Nephron (organoid): ENCODE results near the gene CUX1.
"Not testable (repeated sequence)": the region's sequence is repeated elsewhere in the genome, so short reads cannot be mapped to it uniquely, and the experiment has no call there.

Experiments
- H3K27ac Mint-ChIP-seq, 3 experiments: 2 replicates each; pipeline ENCODE4 v1.8.0; 2020; ENCODE audit warnings: mixed read lengths in 3 of 3, mild to moderate bottlenecking in 2 of 3, moderate library complexity in 1 of 3
- H3K27me3 Mint-ChIP-seq: 2 replicates; pipeline ENCODE4 v1.8.0; 2021; ENCODE audit warnings: low read depth, mild to moderate bottlenecking, moderate library complexity, mixed read lengths
- H3K36me3 Mint-ChIP-seq: 2 replicates; pipeline ENCODE4 v1.8.0; 2020; ENCODE audit warnings: low read depth, mixed read lengths
- H3K4me1 Mint-ChIP-seq: 2 replicates; pipeline ENCODE4 v1.8.0; 2020; ENCODE audit warnings: mixed read lengths
- H3K4me3 Mint-ChIP-seq, 3 experiments: 2 replicates each; pipeline ENCODE4 v1.8.0; 2020; ENCODE audit warnings: mild to moderate bottlenecking in 3 of 3, mixed read lengths in 3 of 3, moderate library complexity in 2 of 3
- H3K9me3 Mint-ChIP-seq: 2 replicates; pipeline ENCODE4 v1.8.0; 2020; ENCODE audit warnings: mixed read lengths
- TF ChIP-seq, protein P1 (sequence below), 3 experiments: fragments of 200-600 bp; sonication (generic); IDR thresholded peaks; one replicate each; pipeline ENCODE4 v1.5.0; 2021; ENCODE audit warnings: antibody characterized with exemption in 3 of 3; ENCODE audit not compliant: unreplicated experiment in 3 of 3

CUX1 gene

DNA sequence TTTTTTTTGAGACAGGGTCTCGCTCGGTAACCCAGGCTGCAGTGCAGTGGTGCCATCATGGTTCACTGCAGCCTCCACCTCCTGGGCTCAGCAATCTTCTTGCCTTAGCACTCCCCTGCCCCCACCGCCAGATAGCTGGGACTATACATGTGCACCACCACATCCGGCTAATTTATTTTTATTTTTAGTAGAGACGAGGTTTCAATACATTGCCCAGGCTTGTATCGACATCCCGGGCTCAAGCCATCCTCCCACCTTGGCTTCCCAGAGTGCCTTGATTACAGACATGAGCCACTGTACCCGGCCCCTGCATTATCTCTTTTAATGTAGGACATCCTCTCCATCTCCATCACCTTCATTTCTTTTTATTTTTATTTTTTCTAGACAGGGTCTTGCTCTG, 213.3 kb downstream of the CUX1 start:
- H3K36me3 Mint-ChIP-seq: peaks cover 15% of the 10 kb centered on the region

DNA sequence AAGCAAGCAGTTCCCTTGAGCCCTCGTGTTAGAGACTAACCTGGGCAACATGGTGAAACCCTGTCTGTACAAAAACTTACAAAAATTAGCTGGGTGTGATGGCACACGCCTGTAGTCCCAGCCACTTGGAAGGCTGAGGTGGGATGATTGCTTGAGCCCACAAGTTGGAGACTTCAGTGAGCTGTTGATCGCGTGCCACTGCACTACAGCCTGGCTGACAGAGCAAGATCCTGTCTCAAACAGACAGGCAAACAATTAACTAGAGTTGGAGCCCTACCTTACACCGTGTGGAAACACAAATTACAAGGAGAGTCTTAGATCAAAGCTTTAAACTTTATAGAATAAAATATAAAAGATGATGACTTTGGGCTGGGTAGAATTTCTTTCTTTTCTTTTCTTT, 219.5 kb downstream of the CUX1 start:
- H3K27ac Mint-ChIP-seq: no peak overlapping the region
- peaks cover 15% of the 10 kb centered on the region for H3K36me3 Mint-ChIP-seq
- H3K4me1 Mint-ChIP-seq: peaks cover 6% of the 10 kb centered on the region
- H3K4me3 Mint-ChIP-seq: no peak overlapping the region
- TF ChIP-seq, protein P1, sequence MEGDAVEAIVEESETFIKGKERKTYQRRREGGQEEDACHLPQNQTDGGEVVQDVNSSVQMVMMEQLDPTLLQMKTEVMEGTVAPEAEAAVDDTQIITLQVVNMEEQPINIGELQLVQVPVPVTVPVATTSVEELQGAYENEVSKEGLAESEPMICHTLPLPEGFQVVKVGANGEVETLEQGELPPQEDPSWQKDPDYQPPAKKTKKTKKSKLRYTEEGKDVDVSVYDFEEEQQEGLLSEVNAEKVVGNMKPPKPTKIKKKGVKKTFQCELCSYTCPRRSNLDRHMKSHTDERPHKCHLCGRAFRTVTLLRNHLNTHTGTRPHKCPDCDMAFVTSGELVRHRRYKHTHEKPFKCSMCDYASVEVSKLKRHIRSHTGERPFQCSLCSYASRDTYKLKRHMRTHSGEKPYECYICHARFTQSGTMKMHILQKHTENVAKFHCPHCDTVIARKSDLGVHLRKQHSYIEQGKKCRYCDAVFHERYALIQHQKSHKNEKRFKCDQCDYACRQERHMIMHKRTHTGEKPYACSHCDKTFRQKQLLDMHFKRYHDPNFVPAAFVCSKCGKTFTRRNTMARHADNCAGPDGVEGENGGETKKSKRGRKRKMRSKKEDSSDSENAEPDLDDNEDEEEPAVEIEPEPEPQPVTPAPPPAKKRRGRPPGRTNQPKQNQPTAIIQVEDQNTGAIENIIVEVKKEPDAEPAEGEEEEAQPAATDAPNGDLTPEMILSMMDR (IDR thresholded peaks at IDR 0.05; ENCODE audit: unreplicated experiment in 3 of 3): no peak
- no peaks in the 10 kb centered on the region for H3K9me3 Mint-ChIP-seq
- no peaks in the 10 kb centered on the region for H3K27me3 Mint-ChIP-seq

More for the DNA sequence above, 213.3 kb downstream of the CUX1 start:
- no peaks in the 10 kb centered on the region for H3K9me3 Mint-ChIP-seq
- no peaks in the 10 kb centered on the region for H3K4me1 Mint-ChIP-seq
- no peaks in the 10 kb centered on the region for H3K27me3 Mint-ChIP-seq
- TF ChIP-seq, protein P1 (IDR thresholded peaks at IDR 0.05; ENCODE audit: unreplicated experiment in 3 of 3): no peak
- H3K4me3 Mint-ChIP-seq: no peak overlapping the region
- no peak overlapping the region for H3K27ac Mint-ChIP-seq

DNA sequence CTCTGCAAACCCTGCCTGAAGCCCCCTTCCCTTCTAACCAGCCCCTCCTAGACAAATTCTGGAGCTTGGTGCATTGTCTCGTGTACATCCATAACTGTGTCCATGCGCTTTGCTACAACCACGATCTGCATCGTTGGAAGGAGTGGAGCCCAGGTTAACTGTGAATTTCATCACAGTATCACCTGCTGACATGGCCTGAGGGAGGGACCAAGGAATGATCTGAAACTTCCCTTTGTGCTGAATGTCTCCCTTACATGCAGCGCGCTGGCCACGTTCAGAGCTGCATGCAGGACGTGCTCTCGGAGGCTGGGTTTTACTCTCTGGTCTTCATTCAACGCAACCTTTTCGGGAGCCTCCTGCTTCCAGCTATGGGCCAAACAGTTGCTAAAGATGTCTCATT, 222.3 kb downstream of the CUX1 start:
- TF ChIP-seq, protein P1 (IDR thresholded peaks at IDR 0.05; ENCODE audit: unreplicated experiment in 3 of 3): no peak
- no peak overlapping the region for H3K4me3 Mint-ChIP-seq

DNA sequence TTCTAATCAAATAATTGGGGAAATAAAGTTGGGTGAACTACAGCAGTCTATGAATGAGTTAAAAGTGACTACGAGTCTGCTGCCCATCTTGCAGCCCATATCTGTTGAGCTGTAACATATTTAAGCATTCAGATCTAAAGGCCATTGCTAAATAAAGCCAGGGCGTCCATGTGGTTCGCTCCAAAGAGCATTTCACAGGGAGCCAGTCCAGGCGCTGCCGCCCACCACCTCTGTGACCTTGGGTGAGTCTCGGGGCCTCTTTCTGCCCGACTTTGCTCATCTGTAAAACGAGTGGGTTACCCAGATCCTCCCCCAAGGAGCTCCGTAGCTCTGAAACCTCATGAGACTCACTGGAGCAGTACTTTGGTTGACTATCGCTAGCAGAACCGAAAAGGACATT, 223.1 kb downstream of the CUX1 start:
- no peak overlapping the region for H3K4me3 Mint-ChIP-seq
- peaks cover 8% of the 10 kb centered on the region for H3K27me3 Mint-ChIP-seq
- no peak overlapping the region for H3K27ac Mint-ChIP-seq
- H3K9me3 Mint-ChIP-seq: no peaks in the 10 kb centered on the region
- peaks cover 15% of the 10 kb centered on the region for H3K36me3 Mint-ChIP-seq
- peaks cover 20% of the 10 kb centered on the region for H3K4me1 Mint-ChIP-seq
- TF ChIP-seq, protein P1 (IDR thresholded peaks at IDR 0.05; ENCODE audit: unreplicated experiment in 3 of 3): no peak

More for the DNA sequence above, 222.3 kb downstream of the CUX1 start:
- Mint-ChIP-seq H3K9me3 (no peaks in the 10 kb centered on the region), H3K27me3 (peaks cover 4% of the 10 kb centered on the region), H3K4me1 (peaks cover 11% of the 10 kb centered on the region), H3K36me3 (peaks cover 15% of the 10 kb centered on the region), H3K27ac (no peak overlapping the region)

DNA sequence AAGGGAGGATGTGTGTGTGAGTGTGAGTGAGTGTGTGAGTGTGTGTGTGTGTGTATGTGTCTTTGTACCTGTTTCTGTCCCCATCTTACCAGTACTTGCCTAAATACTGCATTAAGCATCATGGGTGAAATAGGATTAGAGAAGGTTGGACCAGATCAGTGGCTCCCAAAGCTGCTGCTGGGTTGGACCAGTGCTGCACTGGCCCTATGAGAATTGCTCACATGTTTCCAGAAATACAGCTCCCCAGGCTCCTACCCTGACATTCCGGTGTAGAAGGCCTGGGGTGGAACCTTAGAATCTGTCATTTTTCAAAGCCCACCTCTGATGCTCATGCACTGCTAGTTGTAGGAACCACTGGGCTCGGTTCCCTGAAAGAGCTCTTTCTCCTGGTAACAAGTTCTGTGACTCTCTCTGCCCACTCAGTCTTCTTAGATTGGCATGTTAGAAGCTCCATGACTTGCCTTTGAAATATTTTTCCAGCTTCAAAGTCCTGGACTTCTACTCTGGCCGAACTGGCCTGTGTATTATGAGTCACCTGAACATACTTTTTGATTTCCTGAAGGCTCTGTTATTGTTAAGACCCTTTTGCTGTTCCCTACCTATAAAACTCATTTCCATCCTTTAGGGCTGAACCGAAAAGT, 224.7 kb downstream of the CUX1 start:
- H3K27me3 Mint-ChIP-seq: peaks cover 8% of the 10 kb centered on the region
- H3K9me3 Mint-ChIP-seq: no peaks in the 10 kb centered on the region
- H3K4me3 Mint-ChIP-seq: no peak overlapping the region
- peaks cover 25% of the 10 kb centered on the region for H3K4me1 Mint-ChIP-seq
- no peak overlapping the region for H3K27ac Mint-ChIP-seq
- TF ChIP-seq, protein P1 (IDR thresholded peaks at IDR 0.05; ENCODE audit: unreplicated experiment in 3 of 3): no peak
- H3K36me3 Mint-ChIP-seq: peaks cover 12% of the 10 kb centered on the region

DNA sequence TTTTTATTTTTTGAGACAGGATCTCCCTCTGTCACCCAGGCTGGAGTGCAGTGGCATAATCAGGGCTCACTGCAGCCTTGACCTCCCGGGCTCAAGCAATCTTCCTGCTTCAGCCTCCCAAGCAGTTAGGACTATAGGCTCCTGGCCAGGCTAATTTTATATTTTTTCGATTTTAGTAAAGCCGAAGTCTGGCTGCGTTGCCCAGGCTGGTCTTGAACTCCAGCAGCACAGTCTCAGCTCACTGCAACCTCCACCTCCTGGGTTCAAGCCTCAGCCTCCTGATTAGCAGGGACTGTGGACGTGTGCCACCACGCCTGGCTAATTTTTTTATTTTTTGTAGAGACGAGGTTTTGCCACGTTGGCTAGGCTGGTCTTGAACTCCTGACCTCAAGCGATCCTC, 225.4 kb downstream of the CUX1 start:
- H3K36me3 Mint-ChIP-seq: peaks cover 12% of the 10 kb centered on the region
- H3K4me3 Mint-ChIP-seq, H3K27me3 Mint-ChIP-seq, H3K9me3 Mint-ChIP-seq, H3K27ac Mint-ChIP-seq: not testable (repeated sequence)
- peaks cover 30% of the 10 kb centered on the region for H3K4me1 Mint-ChIP-seq
